Small intestine (tissue), 7 donors: ENCODE data around the gene LYPD3. TPM values are rescaled to one million over a fixed set of nuclear protein-coding genes. Genes with fewer than 3 reads are reported as not detected.
"Not testable (repeated sequence)": the region's sequence is repeated elsewhere in the genome, so short reads cannot be mapped to it uniquely, and the experiment has no call there.

Experiments used
- DNase-seq, 2 donors: peaks; one replicate each; pipeline versions ENCODE4 v3.0.0 to v3.0.0-alpha.2; 2013
- FAIRE-seq: peaks from 2 replicates; lab custom pipeline; 2012; peaks lifted over from hg19 to GRCh38; lab: Jason Lieb, UNC
- H3K27ac ChIP-seq, 3 donors: one replicate each; pipeline ENCODE4 v1.5.1; 2013; ENCODE audit warnings: low read length in 2 of 3, mild to moderate bottlenecking in 2 of 3, control low read depth in 1 of 3, inconsistent platforms in 1 of 3, low read depth in 1 of 3, moderate library complexity in 1 of 3
- H3K27me3 ChIP-seq, 3 donors: one replicate each; pipeline ENCODE4 v1.6.1; 2013; ENCODE audit warnings: low read length in 3 of 3, inconsistent platforms in 1 of 3; ENCODE audit not compliant: control insufficient read depth in 3 of 3, insufficient read depth in 3 of 3
- H3K36me3 ChIP-seq, 3 donors: one replicate each; pipeline ENCODE4 v1.6.1; 2013; ENCODE audit warnings: low read length in 3 of 3, inconsistent platforms in 1 of 3, low read depth in 1 of 3, mild to moderate bottlenecking in 1 of 3, moderate library complexity in 1 of 3; ENCODE audit not compliant: control insufficient read depth in 3 of 3, insufficient read depth in 2 of 3
- H3K4me1 ChIP-seq, 3 donors: one replicate each; pipeline ENCODE4 v1.6.1; 2013; ENCODE audit warnings: low read length in 2 of 3, inconsistent platforms in 1 of 3, low read depth in 1 of 3, mild to moderate bottlenecking in 1 of 3, moderate library complexity in 1 of 3; ENCODE audit not compliant: control insufficient read depth in 3 of 3, insufficient read depth in 2 of 3
- H3K4me3 ChIP-seq, 3 donors: one replicate each; pipeline ENCODE4 v1.5.1; 2013; ENCODE audit warnings: low read length in 3 of 3, control low read depth in 1 of 3, inconsistent platforms in 1 of 3, low read depth in 1 of 3, mild to moderate bottlenecking in 1 of 3, moderate library complexity in 1 of 3
- H3K9me3 ChIP-seq, 2 donors: one replicate each; pipeline ENCODE4 v1.6.1; 2013; ENCODE audit warnings: low read depth in 1 of 2, low read length in 1 of 2; ENCODE audit not compliant: control insufficient read depth in 2 of 2, insufficient read depth in 1 of 2
- WGBS, 3 donors: extraction: QIAGEN DNeasy Blood & Tissue Kit; methylation state at CpG; one replicate each; pipeline ENCODE4 v1.1.7; 2013; 5-methylcytosine and 5-hydroxymethylcytosine counted together
- polyA plus RNA-seq, 4 donors: library from polyadenylated mRNA; stranded (reverse) in 3 of 4; unstranded in 1 of 4; fragments of 200-250 nt in 3 of 4; fragments of 120-200 nt in 1 of 4; gene quantifications; one replicate each; pipeline versions ENCODE4 v1.2.1 to v1.2.3, GENCODE V29; 2013
- donor health status: healthy with polysubstance abuse.
- donor health status: control.
- donor health status: control.
- donor health status: Bipolar disorder and iron deficiency.
- donor health status: healthy.

The LYPD3 gene
- polyA plus RNA-seq, 4 donors, result 0.73 to 1.1 (median 0.86) TPM; not detected in 1

DNA sequence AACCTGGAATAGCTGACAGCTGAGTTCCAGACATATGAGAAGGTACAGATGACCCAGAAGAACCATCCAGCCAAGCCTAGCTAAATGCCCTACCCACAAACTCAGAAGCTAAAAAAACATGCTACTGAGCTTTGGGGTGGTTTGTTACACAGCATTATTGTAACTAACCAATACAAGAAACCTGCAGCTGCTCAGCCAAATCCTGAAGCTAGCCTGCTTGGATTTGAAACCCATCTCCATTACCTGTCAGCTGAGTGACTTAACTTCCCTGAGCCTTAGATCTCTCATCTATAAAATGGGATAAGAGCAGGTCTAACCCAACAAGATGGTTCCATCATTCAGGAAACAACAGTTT lies 25.7 kb downstream of the LYPD3 start:
- Histone ChIP-seq H3K4me3 (no peak overlapping the region), H3K27ac (peak overlapping the region in 1 of 3 donors; percentile 9), H3K27me3 (no peaks in the 10 kb centered on the region), H3K36me3 (no peaks in the 10 kb centered on the region), H3K4me1 (peaks cover 0 to 5% (median 5%) of the 10 kb centered on the region in 3 donors), H3K9me3 (peaks cover 0 to 4% of the 10 kb centered on the region in 2 donors)
- DNase-seq (no peak), FAIRE-seq (no peak)

DNA sequence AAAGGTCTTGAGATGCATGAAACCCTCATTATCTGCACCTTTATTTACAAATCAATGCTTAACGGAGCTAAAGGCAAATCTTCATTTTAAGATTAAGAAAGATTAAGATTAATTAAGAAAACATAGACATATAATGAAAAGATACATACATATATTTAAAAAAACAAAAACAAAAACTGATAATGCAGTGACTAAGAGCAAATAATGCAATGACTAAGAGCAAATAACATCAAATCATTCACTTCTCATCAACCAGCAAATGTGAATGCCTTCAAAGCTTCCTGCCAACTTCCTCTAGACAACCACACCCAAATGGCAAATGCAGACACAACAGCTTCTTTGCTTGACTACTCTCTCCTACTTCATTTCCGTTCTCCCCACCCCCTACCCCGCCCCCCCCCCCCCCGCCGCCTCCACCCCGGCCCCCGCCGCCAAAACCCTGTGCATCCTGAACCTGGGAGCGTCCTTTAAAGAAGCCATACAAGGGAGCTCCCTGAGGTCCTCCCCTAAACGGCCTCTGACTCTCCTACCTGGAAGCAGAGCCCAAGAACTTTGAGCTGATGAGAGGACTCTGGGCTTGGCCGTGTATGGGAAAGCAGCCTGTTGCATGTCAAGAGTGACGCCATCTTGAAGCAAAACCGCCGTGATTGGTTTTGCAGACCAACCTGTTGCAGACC lies 26.2 kb downstream of the LYPD3 start:
- WGBS, 3 donors, result 33 to 36% (median 35%) methylated on average over 14 of the region's 14 CpGs
- FAIRE-seq, result no peak
- Histone ChIP-seq H3K9me3 (peaks cover 0 to 4% of the 10 kb centered on the region in 2 donors), H3K4me1 (peaks cover 0 to 5% (median 5%) of the 10 kb centered on the region in 3 donors), H3K36me3 (no peaks in the 10 kb centered on the region), H3K27me3 (no peaks in the 10 kb centered on the region), H3K27ac (peak overlapping the region in 1 of 3 donors; percentile 26), H3K4me3 (no peak overlapping the region)
- peak in 1 of 2 donors; percentile 63 for DNase-seq

DNA sequence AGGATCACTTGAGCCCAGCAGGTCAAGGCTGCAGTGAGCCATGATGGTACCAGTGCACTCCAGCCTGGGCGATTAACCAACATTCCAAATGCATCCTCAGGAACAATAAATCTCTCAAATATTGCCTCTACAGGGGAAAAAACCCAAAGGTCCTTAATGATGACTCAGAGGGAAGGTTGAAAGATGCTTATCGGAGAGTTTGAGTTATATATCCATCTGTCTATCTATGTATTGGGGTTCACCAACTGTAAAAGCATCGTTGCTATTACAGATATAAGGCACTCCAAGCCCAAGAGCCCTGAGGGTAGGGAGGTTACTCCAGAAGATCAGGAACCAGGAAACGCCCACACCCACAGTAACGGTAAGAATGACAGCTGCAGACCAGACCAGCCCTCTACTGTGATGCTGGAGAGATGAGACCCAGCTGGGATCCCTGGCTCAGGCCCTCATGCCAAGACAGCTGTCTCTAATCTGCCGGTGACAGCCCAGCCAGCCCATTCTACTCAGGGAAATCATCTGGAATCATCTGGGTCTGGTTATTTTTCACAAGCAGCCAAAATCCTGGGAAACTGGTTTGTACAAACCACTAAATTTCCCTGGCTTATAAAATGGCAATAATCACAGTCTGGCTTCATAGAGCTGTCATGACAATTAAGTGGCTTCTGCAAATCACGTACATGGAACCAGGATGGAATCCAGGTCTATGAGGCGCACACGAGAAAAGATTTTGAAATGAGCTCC lies 26.9 kb downstream of the LYPD3 start:
- no peak for FAIRE-seq

DNA sequence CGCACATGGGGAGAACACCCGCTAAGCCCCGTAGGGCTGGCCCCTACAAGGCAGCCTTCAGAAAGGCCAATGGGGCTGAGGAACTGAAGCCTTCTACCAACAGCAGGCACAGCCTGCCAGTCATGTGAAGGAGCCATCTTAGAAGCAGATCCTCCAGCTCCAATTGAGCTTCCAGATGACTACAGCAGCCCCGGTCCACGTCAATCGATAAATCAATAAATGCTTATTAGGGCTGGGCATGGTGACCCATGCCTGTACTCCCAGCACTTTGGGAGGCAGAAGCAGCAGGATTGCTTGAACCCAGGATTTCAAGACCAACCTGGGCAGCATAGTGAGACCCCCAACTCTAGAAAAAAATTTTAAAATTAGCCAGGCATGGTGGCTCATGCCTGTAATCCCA lies 27.7 kb downstream of the LYPD3 start:
- Histone ChIP-seq H3K4me3 (no peak overlapping the region), H3K27me3 (no peaks in the 10 kb centered on the region), H3K4me1 (peaks cover 0 to 5% (median 5%) of the 10 kb centered on the region in 3 donors), H3K9me3 (peaks cover 0 to 4% of the 10 kb centered on the region in 2 donors), H3K27ac (no peak overlapping the region), H3K36me3 (no peaks in the 10 kb centered on the region)
- no peak for FAIRE-seq
- no peak for DNase-seq
- 86 to 91% (median 86%) methylated on average over 6 of the region's 6 CpGs for WGBS, 3 donors

More for the DNA sequence above, 26.9 kb downstream of the LYPD3 start:
- H3K9me3 ChIP-seq, result peaks cover 0 to 4% of the 10 kb centered on the region in 2 donors
- H3K4me1 ChIP-seq, result peaks cover 0 to 5% (median 5%) of the 10 kb centered on the region in 3 donors
- H3K36me3 ChIP-seq, result no peaks in the 10 kb centered on the region
- H3K4me3 ChIP-seq, result no peak overlapping the region
- H3K27ac ChIP-seq, result peak overlapping the region in 1 of 3 donors; percentile 26
- DNase-seq, result peak in 1 of 2 donors; percentile 29
- no peaks in the 10 kb centered on the region for H3K27me3 ChIP-seq
- whole genome bisulfite sequencing, 3 donors, result 31 to 39% (median 34%) methylated on average over 9 of the region's 9 CpGs

DNA sequence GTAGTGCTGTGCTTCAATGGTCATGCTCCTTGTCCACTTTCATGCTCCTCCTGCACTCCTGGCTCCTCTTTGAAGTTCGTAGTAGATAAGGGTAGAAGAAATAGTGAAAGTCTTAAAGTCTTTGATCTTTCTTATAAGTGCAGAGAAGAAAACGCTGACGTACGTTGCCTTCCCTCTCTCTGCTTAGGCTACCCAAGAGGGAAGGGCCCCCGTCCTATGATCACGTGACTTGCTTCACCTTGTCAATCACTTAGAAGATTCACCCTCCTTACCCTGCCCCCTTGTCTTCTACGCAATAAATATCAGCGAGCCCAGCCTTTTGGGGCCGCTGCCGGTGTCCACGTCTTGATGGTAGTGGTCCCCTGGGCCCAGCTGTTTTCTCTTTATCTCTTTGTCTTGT lies 28.1 kb downstream of the LYPD3 start:
- not testable (repeated sequence) for H3K27me3 ChIP-seq, FAIRE-seq, DNase-seq, H3K27ac ChIP-seq, H3K4me3 ChIP-seq, H3K9me3 ChIP-seq, H3K4me1 ChIP-seq, H3K36me3 ChIP-seq
- WGBS, 3 donors, result 89 to 92% (median 89%) methylated on average over 11 of the region's 11 CpGs

DNA sequence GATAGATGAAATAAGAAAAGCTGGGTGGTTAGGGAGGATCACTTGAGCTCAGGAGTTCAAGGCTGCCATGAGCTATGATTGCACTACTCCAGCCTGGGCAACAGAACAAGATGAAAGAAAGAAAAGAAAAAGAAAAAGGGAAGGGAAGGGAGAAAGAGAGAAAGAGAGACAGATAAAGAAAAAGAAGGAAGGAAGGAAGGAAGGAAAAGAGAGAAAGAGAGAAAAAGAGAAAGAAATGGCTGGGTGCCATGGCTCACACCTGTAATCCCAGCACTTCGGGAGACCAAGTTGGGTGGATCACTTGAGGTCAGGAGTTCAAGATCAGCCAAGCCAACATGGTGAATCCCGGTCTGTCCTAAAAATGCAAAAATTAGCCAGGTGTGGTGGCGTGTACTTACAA lies 29.6 kb downstream of the LYPD3 start:
- H3K27ac ChIP-seq, result no peak overlapping the region
- 69 to 82% (median 76%) methylated on average over 3 of the region's 3 CpGs for WGBS, 3 donors
- peaks cover 0 to 4% of the 10 kb centered on the region in 2 donors for H3K9me3 ChIP-seq
- H3K27me3 ChIP-seq, result no peaks in the 10 kb centered on the region
- no peak overlapping the region for H3K4me3 ChIP-seq
- FAIRE-seq, result no peak
- H3K36me3 ChIP-seq, result no peaks in the 10 kb centered on the region
- H3K4me1 ChIP-seq, result peaks cover 0 to 5% (median 5%) of the 10 kb centered on the region in 3 donors
- DNase-seq, result no peak

DNA sequence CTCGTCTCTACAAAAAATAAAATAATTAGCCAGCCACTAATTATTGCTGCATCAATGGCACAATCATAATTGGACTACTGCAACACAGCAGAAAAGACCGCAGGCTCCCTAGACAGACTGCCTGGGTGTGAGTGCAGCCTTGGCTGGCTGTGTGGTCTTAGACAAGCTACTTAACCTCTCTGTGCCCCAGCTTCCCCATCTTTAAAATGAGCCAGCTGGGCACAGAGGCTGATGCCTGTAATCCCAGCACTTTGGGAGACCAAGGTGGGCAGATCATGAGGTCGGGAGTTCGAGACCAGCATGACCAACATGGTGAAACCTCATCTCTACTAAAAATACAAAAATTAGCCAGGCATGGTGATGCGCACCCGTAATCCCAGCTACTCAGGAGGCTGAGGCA lies 31.7 kb downstream of the LYPD3 start:
- DNase-seq, result no peak
- no peaks in the 10 kb centered on the region for H3K9me3 ChIP-seq
- H3K27ac ChIP-seq, result no peak overlapping the region
- H3K4me1 ChIP-seq, result peaks cover 0 to 7% (median 4%) of the 10 kb centered on the region in 3 donors
- FAIRE-seq, result no peak
- 91 to 97% (median 93%) methylated on average over 6 of the region's 6 CpGs for WGBS, 3 donors
- no peak overlapping the region for H3K4me3 ChIP-seq
- H3K27me3 ChIP-seq, result no peaks in the 10 kb centered on the region
- no peaks in the 10 kb centered on the region for H3K36me3 ChIP-seq

DNA sequence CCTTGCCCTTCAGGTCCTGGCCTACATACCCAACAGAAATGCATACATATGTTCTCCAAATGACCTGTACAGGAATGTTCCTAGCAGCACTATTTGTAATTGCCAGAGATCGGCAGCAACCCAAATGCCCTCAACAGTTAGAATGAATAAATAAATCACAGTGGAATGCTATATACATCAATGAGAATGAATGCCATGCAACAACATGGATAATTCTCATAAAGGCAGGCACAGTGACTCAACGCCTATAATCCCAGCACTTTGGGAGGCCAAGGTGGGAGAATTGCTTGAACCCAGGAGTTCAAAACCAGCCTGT lies 32.1 kb downstream of the LYPD3 start:
- H3K4me3 ChIP-seq, result no peak overlapping the region
- H3K36me3 ChIP-seq, result no peaks in the 10 kb centered on the region
- FAIRE-seq (no peak), DNase-seq (no peak)
- peaks cover 0 to 4% (median under 1%) of the 10 kb centered on the region in 3 donors for H3K4me1 ChIP-seq
- H3K27ac ChIP-seq, result no peak overlapping the region
- WGBS, 3 donors, result 89 to 96% (median 96%) methylated on average over 2 of the region's 2 CpGs
- H3K27me3 ChIP-seq, result no peaks in the 10 kb centered on the region
- H3K9me3 ChIP-seq, result no peaks in the 10 kb centered on the region
